GM18505 (cell line): ENCODE results near the gene OR13C9.

ENCODE experiments used
- ATAC-seq: cut with Tn5 transposase; IDR thresholded peaks from one replicate; pipeline ENCODE4 v1.9.1; 2021; ENCODE audit not compliant: unreplicated experiment
- POLR2A ChIP-seq: IDR thresholded peaks from 4 replicates; pipeline ENCODE4 v1.6.1; 2011; ENCODE audit warnings: borderline replicate concordance; ENCODE audit not compliant: insufficient read depth, insufficient read length; ENCODE audit errors: extremely low read depth

OR13C9 gene

GRCh38 chr9:104586496-104587180, 31.4 kb downstream of the OR13C9 start:
- ATAC-seq = no peak
- no peak for TF ChIP-seq POLR2A

GRCh38 chr9:104580562-104580961, 37.4 kb downstream of the OR13C9 start:
- no peak for ATAC-seq
- TF ChIP-seq POLR2A = no peak

GRCh38 chr9:104577263-104577662, 40.7 kb downstream of the OR13C9 start:
- no peak for TF ChIP-seq POLR2A

DNA sequence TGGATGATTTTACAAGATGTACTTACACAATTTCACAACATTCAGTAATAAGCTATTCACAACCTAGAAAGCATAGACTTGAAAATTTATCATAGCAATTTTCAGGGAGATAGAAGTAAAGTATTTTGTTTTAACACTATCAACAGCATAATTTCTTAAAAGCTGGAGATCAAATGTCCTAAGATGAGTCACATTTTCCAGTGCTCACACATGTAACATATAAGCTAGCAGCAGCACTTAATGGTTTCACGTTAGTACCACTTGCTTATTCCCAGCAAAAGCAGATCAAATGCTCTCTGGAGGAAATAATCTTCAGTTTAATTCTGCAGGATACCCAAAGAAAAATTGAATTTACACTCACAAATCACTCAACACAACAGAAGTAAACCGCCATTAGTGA, 42.5 kb downstream of the OR13C9 start:
- no peak for ATAC-seq
- TF ChIP-seq POLR2A = no peak

More at GRCh38 chr9:104577263-104577662, 40.7 kb downstream of the OR13C9 start:
- no peak for ATAC-seq

DNA sequence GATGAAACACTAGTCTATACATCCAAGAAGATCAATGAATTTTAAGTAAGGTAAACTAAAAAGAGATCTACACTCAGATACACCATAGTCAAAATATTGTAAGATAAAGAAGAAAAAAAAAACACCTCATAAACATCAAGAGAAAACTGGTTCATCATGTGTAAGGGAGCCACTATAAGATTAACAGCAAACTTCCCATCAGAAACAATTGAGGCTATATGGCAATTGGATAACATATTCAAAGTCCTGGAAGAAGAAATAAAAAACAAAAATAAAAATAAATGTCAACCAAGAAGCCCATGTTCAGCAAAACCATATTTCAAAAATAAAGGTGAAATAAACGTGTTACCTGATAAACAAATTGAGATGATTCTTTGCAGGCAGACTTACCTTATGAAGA, 45.4 kb downstream of the OR13C9 start:
- no peak for TF ChIP-seq POLR2A
- no peak for ATAC-seq

DNA sequence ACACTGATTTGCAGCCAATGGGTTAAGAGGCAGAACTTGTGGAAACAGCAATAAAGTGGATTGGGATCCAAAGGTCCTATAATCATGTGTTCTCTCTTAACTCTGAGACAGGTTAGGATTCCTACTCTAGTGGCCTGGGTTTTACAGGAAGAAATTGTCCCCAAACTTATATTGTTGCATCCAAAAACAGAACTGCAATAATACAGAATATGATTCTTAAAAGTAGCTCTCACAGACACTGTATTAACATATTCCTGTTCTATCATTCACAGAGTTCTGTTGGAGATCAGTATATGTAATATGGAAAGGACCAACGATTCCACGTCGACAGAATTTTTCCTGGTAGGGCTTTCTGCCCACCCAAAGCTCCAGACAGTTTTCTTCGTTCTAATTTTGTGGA, 49.1 kb downstream of the OR13C9 start, which contains the start of gene OR13C8:
Gene OR13C8 (plus strand): TSS at position 301 of the 400 bp plus-strand sequence. CDS start 0 bp downstream, at position 301.
- TF ChIP-seq POLR2A = no peak
- ATAC-seq = no peak
